Measurements from ENCODE around the gene CABP4.

CABP4 gene

DNA sequence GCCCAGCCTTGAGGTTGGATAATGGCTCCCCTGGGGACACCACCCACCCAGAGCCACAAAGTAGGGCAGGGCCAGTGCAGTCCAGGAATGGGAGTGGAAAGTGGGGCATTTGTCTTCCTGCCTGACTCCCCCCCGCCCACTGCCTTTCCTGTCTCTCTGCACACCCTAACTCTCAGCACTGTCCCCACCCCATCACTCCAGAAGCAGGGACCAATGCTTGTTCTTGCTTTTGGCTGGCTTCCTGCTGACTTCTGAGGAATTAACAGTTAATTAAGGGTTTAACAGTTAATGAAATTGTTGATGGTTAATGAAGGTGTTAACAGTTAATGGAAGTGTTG lies 45.3 kb downstream of the CABP4 start:
- FAIRE-seq = no peak

DNA sequence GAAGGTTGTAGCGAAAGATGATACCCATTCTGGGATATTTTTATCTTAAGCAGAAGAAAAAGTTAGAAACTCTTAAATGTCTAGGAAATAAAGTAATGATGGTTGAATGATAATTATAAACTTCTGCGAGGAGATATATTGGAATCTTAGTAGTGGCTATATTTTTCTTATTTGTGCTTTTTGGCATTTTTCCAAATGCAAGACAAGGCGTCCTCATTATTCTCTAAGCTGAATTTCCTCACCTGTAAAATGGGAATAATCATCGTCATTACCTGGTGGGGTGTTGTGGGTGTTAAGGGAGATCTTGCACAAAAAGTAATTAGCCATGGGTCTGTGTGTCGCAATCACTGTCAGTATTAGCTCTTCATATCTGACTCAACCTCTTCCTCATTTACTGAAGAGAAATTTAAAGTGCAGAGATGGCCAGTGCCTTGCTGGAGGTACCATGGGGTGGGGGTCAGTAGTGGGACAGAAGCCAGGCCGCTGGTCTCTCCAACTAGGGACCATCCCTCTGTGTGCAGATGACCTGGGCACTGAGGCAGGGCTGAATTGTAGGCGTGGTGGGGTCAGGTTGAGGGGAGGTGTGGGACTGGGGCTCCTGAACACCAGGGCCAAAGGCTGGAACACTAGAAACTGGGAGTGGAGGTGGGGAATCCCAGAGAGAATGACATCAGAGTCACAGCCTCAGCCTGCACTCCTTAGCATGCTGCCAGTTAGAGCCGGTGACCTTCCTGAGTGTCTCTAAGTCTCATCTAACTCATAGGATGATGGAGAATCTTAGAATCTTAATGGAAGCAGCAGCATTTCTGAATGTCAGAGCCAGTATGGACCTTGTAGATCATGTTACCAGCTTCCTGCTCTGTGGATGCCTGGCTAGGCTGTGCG lies 45.9 kb downstream of the CABP4 start:
- no peak for FAIRE-seq

DNA sequence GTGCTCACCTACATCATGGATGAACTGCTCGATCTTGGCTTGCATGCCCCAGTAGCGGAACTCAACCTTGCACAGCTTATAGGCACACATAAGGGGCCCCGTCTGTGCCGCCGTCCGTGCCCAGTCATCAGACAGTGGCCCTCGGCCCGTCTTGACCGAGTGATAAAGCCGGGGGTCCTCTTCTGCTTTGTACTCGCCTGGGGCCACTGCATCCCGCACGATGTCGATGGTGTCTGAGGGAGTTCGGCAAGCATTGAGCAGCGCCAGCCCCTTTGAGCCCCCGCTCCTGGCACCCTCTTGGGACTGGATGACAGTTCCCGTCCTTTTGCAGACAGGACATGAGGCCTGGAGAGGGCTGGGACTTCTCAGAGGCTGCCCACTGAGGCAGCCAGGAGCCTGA lies 46.7 kb downstream of the CABP4 start:
- no peak for FAIRE-seq

DNA sequence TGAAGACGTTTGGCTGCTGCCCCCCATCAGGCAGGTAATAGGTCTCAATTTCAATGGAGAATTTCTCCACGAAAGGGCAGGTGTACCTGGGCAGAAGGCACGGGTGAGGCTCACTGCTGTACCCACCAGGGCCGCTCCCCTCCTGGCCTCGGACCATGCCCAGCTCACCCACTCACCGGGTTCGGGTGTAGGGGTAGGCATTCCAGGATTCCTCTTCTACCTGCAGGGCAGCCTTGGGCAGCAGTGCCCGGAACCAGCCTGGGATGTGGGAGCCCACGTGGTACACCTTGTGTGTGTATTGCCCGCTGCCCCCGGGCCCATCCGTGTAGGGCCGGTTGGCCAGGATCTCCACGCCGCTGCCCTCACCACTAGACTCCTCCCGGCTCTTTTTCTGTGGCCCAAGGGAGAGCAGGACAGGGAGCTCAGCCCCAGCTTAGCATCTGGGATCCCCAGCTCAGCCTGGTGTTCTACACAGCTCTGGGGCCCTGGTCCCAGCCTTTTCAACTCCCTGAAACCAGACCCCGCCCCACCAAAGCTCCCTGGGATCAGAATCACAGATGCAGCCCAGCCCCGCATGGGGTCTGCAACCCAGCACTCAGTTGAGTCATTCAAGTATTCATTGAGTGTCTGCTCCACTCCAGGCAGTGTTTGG lies 47.3 kb downstream of the CABP4 start:
- no peak for FAIRE-seq

DNA sequence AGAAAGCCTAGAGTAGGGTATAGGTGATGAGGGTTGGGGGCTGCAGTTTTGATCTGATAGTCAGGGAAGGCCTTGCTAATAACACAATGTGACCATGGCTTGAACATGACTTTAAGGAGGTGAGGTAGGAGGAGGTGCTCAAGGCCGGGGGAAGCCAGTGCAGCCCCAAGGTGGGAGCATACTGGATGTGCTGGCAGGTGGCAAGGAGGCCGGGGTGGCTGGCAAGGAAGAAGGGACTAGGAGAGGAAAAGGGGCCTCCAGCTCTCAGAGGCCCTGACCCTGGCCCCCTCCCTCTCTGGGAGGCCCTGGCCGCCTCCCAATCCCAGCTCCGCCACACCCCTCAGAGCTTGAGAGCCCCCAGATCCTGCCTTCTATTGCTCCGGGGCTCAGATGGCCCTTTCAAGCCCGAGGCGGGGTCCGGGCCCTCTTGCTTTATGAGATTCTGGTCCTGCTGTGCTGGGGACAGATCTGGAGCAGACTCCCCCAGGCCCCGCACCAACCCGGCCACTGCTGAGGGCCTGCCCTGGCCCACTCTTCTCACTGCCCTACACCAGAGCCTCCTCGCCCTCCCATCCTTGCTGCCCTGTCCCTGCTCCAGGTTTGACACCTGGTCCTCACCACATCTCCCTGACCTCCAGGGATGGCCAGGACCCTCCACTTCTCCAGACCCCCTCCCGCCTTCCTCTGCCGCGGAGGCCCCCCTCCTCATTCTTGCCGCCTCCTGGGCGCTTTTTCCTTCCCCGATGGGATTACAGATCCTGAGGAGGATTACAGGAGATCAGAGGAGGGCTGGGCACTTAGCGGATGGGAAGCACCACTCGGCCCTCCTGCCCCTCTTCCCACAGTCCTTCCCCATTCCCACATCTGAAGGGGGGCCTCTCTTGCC lies 48.2 kb downstream of the CABP4 start:
- no peak for FAIRE-seq

DNA sequence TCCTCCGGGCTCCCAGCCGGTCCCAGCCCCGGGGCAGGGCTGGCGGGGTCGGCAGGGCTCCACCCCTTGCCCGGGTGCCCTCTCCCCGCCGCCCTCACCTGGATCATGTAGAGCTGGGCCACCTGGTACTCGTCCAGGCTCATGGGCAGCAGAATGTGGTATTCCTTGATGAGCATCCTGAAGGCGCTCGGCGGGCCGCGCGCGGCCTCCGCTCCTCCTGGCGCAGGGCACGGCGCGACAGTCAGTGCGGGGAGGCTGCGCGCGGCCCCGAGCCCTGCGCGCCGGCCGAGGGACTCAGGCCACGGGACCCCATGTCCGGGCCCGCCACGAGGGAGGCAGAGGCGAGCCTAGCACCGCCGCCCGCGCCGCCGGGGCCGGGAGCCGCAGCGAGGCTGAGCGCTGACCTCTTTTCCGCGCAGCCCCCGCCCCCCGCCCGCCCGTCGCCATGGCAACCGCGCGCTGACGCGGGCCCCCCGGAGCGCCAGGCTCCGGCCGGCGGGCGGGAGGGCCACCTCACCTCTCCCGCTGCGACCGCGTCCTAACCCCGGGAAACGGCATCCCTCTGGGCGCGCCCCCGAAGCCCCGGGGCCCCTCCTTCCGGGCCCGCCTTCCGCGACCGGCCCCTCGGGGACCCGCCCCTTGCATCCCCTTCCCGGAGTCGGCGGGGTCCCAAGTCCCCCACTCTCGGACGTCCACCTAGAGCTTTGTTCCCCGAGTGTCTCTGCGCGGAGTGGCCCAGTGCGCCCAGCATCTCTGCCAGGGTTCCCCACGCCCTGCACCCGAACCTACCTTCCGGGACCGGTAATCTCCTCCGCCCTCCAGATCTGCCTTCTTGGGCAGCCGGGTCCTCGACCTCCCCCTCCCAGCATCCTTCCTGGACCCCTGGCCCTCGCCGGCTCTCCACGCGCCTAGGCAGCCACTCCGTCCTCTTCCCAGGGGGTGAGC lies 49.1 kb downstream of the CABP4 start:
- no peak for FAIRE-seq

DNA sequence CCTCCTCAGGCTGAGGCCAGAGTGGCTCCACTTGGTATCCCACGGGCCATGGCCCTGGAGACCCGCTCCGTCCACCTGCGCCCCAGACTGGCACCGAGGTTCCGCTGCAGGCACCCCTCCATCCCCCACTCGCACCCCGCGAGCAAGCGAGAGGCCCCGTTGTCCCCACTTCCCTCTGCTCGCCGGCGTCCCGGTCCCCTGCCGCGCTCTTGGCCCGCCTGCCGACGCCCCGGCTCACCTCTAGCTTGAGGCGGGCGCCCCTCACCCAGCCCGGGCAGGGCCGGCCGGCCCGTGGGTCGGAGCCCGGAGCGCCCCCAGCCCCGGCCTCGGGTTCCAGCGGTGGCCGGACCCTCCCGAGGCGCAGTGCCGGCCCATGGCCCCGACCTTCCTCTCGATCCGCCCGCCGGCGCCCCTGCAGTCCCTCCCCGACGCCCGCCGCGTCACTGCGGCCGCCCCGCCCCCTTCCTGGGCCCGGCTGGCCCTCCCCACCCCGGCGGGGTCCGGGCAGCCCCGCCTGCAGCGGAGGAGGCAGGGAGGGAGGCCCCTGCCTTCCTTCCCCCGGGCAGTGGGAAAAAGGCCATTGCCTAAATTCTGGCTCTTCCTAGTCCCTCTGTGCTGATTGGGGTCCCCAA lies 49.9 kb downstream of the CABP4 start, which contains the start of gene PITPNM1:
Gene PITPNM1 (minus strand): TSS at position 414 of the 632 bp plus-strand sequence. CDS start 1,183 bp downstream, outside the sequence.
- no peak for FAIRE-seq

DNA sequence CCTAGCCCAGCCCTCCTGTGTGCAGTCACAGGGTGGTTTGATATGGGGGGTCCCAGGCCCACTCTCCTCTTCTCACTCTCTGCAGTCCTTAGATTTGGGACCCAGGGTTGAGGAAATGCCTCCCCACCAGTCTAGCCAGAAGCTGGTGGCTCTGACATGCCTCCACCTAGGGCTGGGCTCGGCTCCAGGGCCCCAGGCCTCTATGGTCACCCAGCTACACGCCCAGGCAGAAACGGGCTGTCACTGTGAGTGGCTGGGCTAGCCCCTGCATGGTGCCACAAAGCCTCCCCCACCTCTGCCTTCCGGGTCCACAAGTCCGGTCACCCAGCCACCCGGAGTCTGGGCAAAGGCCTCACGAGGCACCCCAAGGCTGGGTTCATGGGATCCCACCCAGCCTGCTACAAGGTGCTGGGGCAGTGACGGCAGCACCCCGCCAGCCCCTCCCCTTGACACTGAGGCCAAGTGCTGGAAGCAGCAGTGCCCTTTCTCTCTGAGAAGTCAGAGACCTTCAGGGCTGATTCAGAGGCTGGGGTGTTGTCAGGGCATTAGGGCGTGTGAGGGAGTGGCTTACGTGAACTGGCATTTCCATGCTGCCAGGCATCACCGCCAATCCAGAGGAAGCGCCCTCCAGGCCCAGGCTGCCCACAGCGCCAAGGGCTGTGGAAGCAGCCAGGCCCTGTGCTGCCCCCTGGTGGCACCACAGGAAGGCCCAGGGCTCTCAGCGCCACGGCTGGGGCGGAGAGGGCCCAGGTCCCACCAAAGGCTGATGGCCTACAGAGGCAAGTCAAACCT lies 50.6 kb downstream of the CABP4 start:
- peak; percentile 79 for FAIRE-seq

DNA sequence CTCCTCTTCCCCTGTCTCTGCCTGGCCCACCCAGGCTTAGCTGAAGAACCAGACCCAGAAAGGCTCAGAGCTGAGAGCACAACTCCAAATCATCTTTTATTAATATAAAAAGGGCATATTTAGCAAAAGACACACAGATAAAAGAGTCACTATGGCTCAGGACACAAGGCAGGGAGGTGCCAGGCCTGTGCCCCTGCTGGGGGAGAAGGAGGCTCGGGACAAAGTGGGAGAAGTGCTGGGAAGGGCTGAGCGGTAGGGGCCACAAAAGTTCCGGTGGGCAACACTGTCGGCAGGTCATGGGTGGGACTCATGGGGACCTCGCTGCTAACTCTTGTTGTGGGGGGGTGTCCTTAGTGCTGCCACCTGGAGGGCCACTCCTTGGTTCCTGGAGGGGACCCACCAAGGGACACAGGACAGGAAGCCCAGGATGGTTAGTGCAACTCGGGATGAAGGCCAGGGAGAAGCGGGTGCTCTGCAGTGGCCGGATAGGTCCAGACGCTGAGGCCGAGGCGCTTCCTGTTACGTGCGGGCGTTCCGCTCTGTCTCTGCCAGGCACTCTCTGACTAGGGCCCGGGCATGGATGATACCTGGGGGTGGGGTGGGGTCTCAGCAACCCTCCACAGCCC lies 51.4 kb downstream of the CABP4 start:
- no peak for FAIRE-seq

DNA sequence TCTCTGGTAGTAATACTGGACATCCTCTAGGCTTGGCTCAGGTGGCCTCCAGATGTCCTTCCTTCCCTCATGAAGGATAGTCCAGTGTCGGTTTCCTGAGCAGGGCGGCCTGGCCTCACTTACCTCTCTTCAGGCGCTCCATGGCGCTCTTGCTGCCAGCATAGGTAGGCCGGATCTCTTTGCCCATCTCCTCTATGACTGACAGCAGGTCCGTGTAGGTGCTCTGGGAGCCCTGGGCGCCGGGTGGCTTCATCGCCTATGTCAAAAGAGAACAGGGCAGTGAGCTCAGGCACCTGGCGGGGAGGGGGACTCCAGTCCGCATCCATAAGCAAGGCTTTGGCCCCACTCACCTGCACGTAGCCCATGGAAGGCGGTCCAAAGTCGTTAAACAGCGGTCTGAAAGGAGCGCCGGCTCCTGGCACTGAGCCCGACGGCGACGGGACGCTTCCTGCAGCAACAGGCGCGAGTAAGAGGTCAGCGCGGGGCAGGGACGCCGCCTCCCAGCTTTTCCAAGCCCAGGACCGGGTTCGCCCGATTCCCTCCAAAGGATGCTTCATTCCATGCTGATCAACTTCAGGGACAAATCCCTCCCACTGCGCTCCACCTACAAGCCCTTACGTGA lies 52.2 kb downstream of the CABP4 start:
- FAIRE-seq = no peak

DNA sequence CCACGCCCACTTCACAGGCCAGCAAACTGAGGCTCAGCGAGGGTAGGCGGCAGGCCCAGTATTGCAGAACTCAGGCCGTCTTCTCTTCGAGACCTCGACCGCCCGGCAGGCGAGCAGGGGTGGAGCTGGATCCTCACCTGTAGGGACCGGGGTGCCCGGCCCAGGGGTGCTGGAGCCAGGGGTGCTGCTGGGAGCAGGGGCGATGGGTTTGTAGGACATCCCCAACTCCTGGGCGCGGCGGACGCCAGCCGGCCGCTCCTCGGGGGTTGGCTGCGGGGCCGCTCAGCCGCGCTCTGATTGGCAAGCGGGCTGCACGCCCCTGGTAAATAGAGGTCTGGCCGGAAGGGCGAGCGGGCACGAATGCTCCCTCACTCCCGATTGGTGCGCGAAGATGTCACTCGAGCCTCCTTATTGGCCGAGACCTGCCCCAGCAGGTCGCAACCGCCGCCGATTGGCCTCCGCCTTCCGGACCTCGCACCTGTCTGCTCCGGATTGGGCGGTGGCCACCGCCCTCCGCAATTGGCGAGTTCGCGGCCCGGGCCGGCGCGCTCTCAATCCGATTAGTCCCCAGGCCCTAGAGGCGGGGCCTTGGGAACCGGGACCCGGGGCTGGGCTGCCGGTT lies 52.8 kb downstream of the CABP4 start, which contains the start of gene CDK2AP2:
Gene CDK2AP2 (minus strand): TSS at position 299 of the 622 bp plus-strand sequence. CDS start 80 bp downstream, at position 219.
- FAIRE-seq = no peak

DNA sequence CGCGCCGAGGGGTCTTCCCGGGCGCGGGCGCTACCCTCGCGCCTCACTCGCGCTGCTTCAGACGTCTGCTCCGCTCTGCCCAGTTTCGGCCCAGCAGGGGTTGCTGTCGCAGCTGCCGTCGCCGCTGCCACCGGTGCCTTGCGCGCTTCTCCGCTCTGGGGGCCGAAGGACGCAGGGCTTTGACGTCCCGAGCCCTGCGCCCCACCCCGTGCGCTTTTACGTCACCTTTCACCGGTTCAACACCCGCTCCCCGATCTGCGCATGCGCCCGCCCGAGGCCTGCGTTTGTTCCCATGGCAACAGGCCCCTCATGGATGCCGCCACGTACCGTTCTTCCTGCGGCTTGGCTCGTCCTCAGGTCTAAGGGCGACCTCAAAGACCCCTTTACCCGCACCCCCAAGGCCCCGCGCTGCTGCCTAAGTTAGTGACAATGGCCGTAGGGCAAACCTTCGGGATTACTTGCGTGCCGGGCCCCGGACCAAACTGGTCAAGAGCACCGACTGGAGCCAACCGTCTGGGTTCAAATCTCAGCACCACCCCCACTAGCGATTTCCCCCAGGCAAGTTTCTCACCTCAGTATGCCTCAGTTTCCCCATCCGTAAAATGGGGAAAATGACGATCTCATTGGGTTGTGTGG lies 53.5 kb downstream of the CABP4 start:
- FAIRE-seq = no peak

DNA sequence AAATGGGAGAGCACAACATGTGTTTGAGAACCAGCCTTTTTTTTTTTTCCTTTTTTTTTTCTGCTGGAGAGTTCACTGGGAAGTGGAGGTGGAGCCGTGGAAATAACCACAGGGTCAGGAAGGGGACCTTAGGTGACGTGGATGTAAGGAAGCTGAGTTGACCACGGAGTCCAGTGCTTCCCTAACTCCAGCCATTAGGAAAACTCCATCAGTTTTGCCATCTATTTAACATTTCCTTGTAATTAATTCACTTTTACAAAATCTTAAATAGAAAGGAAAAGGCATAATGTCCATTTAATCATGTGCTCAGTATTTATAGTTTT lies 54.8 kb downstream of the CABP4 start:
- no peak for FAIRE-seq

Data from islet of Langerhans (tissue), 1 donor.